Left renal pelvis (tissue), 4 donors: Measurements from ENCODE around the gene ZKSCAN8. TPM values are rescaled to one million over a fixed set of nuclear protein-coding genes. Genes with fewer than 3 reads are reported as not detected.

Experiments used
- DNase-seq, 4 donors: peaks; one replicate each; pipeline ENCODE4 v3.0.0-alpha.2; 2013; ENCODE audit warnings: low read depth in 4 of 4, low spot score in 3 of 4
- polyA plus RNA-seq, 4 donors: library from polyadenylated mRNA; unstranded; fragments of 120-200 nt; gene quantifications; one replicate each; pipeline ENCODE4 v1.2.1, GENCODE V29; 2013; ENCODE audit not compliant: insufficient read length in 4 of 4

Gene ZKSCAN8
- polyA plus RNA-seq, 4 donors = 38.5 to 45.6 (median 42.0) TPM

DNA sequence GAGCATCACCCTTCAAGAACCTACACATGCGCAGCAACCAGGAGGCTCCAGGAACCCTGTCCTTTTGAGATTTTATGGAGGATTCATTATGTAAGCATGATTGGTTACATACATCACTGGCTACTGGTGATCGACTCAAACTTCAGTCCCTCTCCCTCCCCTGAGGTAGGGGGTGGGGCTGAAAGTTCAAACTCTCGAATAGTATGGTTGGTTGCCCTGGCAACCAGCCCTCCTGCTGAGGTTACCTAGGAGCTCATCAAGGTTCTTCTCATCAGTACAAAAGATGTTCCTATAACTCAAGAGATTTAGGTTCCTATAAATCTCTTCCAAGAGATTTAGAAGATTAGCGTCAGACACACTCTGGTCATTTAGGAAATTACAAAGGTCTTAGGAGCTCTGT is 61.5 kb downstream of the ZKSCAN8 start:
- DNase-seq = no peak

DNA sequence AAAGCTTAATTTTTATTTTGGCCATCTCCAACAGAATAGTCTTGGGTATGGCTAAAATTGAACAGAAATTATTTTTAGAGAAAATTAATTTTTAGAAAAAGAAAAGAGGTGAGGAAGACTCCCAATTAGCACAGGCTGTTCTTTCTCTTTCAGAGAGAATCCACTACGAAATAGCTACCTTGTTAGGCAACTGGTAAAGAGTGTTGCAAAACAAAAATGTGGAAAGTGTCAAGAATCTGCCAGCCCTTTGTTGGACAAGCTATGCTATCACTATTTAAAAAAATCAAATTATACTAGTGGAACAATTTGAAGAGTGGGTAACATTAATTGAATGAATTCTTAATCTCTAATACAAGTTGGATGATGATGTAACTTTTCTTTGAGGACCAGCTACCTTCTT is 64.2 kb downstream of the ZKSCAN8 start:
- no peak for DNase-seq

DNA sequence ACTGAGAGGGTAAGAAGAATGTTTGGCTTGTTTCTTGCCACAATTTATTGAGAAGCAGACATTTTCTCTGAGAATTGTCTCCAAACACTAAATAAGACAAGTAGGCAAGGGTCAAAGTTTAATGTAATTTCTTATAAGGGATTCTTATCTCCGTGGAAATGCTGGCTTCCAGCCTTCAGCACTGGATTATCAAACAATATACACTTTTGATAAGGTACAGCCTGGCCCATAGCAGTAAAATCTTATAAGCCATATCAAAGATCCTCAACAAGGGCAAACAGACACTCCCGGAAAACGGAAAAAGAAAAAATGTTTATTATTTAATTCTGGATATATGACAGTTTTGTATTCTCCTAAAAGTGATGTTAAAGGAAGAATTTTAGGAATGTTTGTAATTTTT is 64.8 kb downstream of the ZKSCAN8 start:
- DNase-seq = no peak

DNA sequence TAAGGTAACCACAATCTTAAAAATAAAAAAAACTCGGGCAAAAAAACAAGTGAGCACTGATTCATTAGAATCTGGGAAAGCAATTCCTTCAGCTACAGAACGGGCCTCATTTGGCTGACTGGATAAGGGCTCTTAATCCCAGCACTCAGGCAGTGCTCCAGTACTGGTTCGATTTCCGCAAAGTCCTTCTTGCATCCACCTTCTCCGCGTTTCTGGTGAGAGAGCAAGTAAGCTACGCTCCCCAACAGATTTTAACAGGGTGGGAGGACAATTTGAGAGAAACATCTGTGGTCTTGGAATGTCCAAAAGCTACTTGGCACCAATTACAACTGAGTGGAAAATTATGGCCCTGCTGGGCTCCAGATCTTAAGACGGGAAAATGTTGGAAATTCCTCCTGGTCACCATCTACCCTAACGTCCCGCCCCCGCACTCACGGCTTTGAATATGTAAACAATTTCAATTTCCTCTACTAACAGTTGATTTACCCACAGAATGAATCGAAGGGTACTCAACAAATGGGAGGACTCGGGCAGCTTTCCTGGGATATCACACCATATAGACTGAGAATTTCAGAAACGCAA is 65.3 kb downstream of the ZKSCAN8 start:
- no peak for DNase-seq

DNA sequence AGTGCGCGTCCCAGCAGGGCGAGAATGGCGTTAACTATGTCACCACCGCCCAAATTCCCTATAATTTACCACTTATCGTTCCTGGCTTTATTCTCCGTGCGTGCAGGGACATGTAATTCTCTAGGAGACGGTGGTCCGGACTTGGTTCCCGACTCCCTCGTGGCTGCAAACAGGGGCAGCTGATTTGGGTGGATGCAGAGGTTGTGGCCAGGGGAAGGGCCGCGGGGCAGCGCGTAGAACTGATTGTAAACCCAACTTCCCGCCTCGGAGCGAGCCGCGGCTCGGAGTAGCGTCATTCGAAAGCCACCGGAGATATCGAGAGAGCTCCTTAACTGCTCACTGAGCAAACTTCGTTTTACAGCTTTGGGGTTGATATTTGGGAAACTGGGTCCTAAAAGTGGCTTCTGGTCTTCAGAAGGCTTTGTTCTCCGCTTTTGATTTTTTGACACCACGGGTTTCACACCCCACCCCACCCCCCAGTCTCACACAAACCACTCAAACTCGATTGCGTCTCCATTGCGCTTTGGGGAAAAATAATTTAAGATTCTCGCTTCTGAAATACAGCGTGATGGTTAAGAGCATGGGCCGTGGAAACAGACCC is 65.9 kb downstream of the ZKSCAN8 start:
- DNase-seq = no peak

DNA sequence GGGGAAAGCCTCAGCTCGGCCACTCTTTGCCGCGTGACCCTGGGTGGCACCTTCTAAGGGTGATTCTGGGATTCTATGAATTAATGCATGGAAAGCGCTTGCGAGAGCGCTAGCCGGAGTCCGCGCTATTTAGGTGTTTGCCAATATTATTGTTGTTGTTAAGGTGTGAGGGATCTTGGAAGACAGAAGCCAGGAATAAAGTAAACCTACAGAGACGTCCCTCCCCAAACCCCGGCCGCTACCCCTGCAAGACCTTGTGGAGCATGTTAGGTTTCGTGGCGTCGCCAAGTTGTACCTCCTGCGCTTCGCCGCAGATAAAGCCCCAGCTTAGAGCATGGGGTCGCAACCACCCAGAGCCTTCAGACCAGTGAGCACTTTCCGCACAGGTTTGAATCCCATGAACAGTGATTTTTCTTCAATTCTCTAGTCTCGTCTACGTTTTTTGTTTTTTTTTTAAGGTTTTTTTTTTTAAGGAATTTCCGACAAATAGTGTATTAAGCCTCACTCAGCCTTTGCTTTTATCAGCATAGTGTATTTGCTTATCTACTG is 66.5 kb downstream of the ZKSCAN8 start:
- DNase-seq = no peak

Other genes with a start within 250 kb of the ZKSCAN8 start
- gene OR2B2, start 229.5 kb upstream of the ZKSCAN8 start, polyA plus RNA-seq = not detected
- under 1 TPM in 2 of 4 donors, not detected in 2; 0.26 to 0.32 TPM for gene OR2B6, start 184.6 kb upstream of the ZKSCAN8 start, polyA plus RNA-seq
- 1 to 10 TPM in 3 of 4 donors, under 1 TPM in 1; 0.97 to 5.1 (median 4.3) TPM for gene ZNF165, start 61.3 kb upstream of the ZKSCAN8 start, polyA plus RNA-seq
- 10 to 100 TPM in 3 of 4 donors, 1 to 10 TPM in 1; 6.5 to 14.0 (median 10.8) TPM for gene ZSCAN16, start 17.3 kb upstream of the ZKSCAN8 start, polyA plus RNA-seq
- gene ZSCAN9, start 83.4 kb downstream of the ZKSCAN8 start, polyA plus RNA-seq = 10 to 100 TPM; 27.7 to 38.5 (median 30.7) TPM
- 10 to 100 TPM; 10.6 to 12.2 (median 11.8) TPM for gene ZKSCAN4, start 110.4 kb downstream of the ZKSCAN8 start, polyA plus RNA-seq
- 1 to 10 TPM in 3 of 4 donors, under 1 TPM in 1; 0.91 to 3.0 (median 2.3) TPM for gene NKAPL, start 117.4 kb downstream of the ZKSCAN8 start, polyA plus RNA-seq
- 10 to 100 TPM; 36.4 to 40.3 (median 37.8) TPM for gene ZSCAN26, start 125.3 kb downstream of the ZKSCAN8 start, polyA plus RNA-seq
- gene PGBD1, start 139.7 kb downstream of the ZKSCAN8 start, polyA plus RNA-seq = 10 to 100 TPM in 3 of 4 donors, 1 to 10 TPM in 1; 9.6 to 12.3 (median 10.8) TPM
- gene ZSCAN31, start 194.3 kb downstream of the ZKSCAN8 start, polyA plus RNA-seq = 10 to 100 TPM in 3 of 4 donors, 1 to 10 TPM in 1; 9.1 to 11.0 (median 10.5) TPM
- gene ZKSCAN3, start 208.1 kb downstream of the ZKSCAN8 start, polyA plus RNA-seq = 10 to 100 TPM in 2 of 4 donors, 1 to 10 TPM in 2; 8.8 to 12.2 (median 10.4) TPM